Measurements from ENCODE around the gene RFESD.

DNA sequence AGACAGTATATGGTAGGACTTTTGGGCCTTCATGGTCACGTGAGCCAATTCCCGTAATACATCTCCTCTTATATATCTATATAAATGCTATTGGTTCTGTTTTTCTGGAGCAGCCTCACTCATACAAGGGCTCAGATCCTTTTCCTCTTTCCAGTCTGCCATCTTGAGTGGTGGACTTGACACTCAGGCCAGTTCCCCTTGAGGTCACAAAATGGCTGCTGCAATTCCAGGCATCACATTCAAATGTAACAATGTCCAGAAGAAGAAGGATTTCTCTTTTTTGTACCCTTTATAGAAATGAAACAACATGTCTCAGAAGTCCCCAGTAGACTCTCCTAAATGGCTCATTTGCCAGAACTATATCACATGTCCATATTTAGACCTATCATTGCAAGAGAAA, 22.2 kb upstream of the RFESD start:
- TF ChIP-seq, protein P1, sequence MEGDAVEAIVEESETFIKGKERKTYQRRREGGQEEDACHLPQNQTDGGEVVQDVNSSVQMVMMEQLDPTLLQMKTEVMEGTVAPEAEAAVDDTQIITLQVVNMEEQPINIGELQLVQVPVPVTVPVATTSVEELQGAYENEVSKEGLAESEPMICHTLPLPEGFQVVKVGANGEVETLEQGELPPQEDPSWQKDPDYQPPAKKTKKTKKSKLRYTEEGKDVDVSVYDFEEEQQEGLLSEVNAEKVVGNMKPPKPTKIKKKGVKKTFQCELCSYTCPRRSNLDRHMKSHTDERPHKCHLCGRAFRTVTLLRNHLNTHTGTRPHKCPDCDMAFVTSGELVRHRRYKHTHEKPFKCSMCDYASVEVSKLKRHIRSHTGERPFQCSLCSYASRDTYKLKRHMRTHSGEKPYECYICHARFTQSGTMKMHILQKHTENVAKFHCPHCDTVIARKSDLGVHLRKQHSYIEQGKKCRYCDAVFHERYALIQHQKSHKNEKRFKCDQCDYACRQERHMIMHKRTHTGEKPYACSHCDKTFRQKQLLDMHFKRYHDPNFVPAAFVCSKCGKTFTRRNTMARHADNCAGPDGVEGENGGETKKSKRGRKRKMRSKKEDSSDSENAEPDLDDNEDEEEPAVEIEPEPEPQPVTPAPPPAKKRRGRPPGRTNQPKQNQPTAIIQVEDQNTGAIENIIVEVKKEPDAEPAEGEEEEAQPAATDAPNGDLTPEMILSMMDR (IDR thresholded peaks at IDR 0.05), result no peak
- no peak for TF ChIP-seq EZH2 (IDR thresholded peaks at IDR 0.05; ENCODE audit: borderline replicate concordance, insufficient read depth, low read depth, low read length, poor library complexity, severe bottlenecking)
